Breast epithelium (tissue), 3 donors: ENCODE data around the gene CNTNAP3.
"Not testable (repeated sequence)": the region's sequence is repeated elsewhere in the genome, so short reads cannot be mapped to it uniquely, and the experiment has no call there.

Experiments used
- CTCF ChIP-seq, 3 donors: fragments of 450-650 bp; IDR thresholded peaks; one replicate each; pipeline ENCODE4 v1.5.1; 2016 to 2017; ENCODE audit warnings: antibody characterized with exemption in 3 of 3, mild to moderate bottlenecking in 3 of 3, moderate library complexity in 3 of 3
- POLR2A ChIP-seq: fragments of 450-650 bp; IDR thresholded peaks from one replicate; pipeline ENCODE4 v1.6.1; 2016; ENCODE audit warnings: antibody characterized with exemption, mild to moderate bottlenecking, moderate library complexity
- POLR2AphosphoS5 ChIP-seq, 3 donors: sonication (generic); formaldehyde crosslinking; IDR thresholded peaks; one replicate each; pipeline ENCODE4 v1.6.1; 2017; ENCODE audit warnings: antibody characterized with exemption in 3 of 3

GRCh38 chr9:39078621-39079256, 209.2 kb downstream of the CNTNAP3 start:
- not testable (repeated sequence) for TF ChIP-seq POLR2AphosphoS5 (IDR thresholded peaks at IDR 0.05); CTCF (IDR thresholded peaks at IDR 0.05); POLR2A
